HG03521 (cell line): ENCODE data around the gene DIP2C.
"Not testable (repeated sequence)": the region's sequence is repeated elsewhere in the genome, so short reads cannot be mapped to it uniquely, and the experiment has no call there.

Experiments used
- ATAC-seq: cut with Tn5 transposase; IDR thresholded peaks from one replicate; pipeline ENCODE4 v1.9.1; 2021; ENCODE audit warnings: mild to moderate bottlenecking, moderate library complexity; ENCODE audit not compliant: unreplicated experiment

DIP2C gene

DNA sequence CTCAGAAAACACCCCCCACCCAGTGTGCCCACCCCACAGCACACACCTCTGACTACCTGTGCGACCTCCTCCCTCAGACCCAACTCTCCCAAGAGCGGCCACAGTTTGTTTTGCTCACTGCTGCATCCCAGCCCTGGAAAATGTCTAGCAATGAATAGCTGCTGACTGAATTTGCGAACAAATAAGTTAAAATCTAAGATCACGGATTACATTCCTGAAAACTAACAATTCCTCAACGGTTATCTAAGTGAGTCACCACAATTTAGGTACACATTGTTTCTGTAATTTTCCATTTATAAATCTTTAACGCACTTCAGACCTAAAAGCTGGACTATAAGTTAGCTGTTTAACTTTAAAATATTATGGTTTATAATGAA lies 319.0 kb downstream of the DIP2C start:
- ATAC-seq: no peak

DNA sequence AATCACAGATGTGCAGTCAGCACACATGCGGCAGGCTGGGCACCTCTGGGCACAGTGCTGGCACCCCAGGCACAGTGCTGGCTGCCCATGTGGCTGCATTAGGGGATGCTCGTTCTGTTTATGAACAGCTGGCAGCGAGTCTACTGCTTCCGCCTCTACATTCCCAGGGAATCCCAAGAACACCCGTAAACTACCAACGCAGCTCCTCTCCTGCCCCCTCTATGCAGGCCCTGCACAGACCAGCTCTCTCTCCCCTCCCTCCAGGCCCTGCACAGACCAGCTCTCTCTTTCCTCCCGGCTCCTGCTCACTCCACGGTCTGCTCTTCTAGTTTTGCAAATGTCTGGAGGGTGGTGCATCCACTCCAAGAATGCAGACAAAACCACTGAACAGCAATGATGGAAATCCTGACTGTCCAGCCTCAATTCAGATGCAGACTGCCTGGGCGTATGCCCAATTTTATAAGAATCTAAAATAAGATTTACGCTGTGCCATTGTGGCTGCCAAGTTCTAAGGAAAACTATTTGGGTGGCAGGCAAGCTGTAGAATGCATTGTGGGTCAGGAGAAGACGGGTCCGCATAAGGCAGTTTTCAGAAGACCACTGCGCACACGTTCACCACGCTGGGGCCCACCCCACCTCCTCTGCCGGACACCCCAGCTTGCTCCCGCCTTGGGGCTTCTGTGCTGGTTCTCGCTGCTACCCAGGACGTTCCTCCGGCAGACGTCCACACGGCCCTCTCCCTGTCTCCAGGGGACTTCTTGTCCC lies 319.6 kb downstream of the DIP2C start:
- no peak for ATAC-seq

DNA sequence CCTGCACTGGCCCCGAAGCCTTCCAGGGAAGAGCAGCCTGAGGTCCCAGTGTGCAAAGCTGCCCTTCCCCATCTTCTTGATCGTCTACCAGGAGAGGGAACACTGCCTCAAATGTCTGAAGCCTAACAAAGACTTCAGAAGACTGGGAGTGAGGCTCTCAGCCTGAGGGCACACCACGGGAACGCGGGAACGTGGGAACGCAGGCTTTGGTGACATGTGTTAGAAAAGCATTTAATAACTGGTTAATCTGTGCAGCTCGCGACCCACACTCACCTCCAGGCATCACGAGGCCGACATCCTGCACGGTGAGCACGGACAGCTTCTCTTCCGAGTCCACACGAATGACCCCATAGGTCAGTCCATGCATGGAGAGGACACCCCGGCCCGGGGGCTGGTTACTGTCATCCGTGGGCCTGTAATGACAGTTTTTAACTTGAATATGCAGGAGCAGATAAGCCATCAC lies 320.2 kb downstream of the DIP2C start:
- no peak for ATAC-seq

- ATAC-seq: no peak
Measured at GRCh38 chr10:368579-369220, 320.8 kb downstream of the DIP2C start.

GRCh38 chr10:368107-368506 lies 321.4 kb downstream of the DIP2C start:
- not testable (repeated sequence) for ATAC-seq

- ATAC-seq: no peak
Measured at GRCh38 chr10:367636-368035, 321.8 kb downstream of the DIP2C start.

DNA sequence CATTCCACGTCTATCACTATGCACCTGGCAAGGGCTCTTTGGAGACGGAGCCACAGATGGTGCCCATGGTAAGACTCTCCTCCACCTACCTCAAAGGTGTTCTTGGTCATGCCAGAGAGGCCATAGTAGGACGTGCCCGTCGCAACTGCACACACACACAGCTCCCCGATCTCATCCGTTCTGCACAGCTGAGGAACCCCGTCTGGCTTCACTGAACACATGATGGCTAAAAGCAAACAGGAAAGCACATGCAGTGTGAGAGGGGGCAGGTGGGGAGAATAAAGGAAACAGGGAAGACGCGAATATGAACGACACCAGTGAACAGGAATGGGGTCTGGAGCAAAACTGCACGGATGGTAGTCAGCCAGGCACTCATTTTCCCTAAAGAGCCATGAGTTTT lies 323.3 kb downstream of the DIP2C start:
- no peak for ATAC-seq

- no peak for ATAC-seq
Measured at GRCh38 chr10:364267-364775, 325.1 kb downstream of the DIP2C start.

DNA sequence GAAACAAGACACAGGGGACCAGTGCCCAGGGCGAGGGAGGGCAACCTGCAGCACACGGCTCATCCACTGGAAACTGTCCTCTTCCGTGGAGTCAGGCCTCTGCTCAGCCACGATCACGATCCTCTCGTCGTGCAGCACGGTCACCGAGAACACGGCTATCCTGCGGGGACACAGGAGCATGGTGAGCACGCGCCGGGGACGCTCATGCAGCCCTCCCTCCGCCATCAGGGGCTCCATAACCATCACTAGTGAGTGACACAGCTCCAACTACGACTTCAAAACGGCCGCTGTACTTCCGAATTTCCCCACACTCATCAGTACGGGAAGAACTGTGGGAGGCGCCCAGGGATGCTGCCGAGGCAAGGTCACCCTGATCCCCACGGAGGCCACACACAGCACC lies 326.3 kb downstream of the DIP2C start:
- ATAC-seq: no peak

- ATAC-seq: no peak
Measured at GRCh38 chr10:361203-362081, 328.0 kb downstream of the DIP2C start.

DNA sequence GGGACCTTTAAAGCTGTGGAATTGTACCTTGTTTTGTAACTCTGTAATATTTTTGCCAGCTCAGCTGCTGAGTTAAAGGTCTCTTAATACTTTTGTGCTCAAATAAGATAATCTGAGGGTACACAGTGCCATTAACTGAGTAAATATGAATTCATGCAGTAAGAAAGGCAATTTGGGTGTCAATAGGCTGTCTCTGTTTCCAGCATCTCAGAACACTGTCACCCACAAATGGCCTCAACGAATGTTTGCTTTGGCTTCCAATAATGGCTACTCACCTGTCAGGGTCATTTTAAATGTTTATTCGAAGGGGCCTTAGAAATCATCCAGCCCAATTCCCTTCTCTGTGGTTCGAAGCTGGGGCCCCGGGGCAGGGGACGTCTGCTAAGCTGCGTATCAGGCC lies 328.8 kb downstream of the DIP2C start:
- ATAC-seq: no peak

DNA sequence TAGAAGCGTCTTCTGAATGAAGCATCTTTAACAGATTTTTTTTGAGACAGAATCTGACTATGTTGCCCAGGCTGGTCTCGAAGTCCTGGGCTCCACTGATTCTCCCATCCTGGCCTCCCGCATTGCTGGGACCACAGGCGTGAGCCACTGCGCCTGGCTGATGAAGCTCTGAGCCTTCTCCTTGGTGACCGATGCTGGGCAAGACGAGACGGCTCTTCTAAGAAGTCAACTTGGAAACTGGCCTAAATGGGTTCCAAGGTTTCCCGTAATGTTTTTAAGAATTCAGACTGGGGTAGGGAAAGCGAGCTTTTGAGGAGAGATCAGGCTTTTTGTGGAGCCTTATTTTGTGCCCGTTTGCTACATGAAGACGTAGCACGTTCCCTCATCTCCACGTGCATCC lies 329.7 kb downstream of the DIP2C start:
- ATAC-seq: no peak

DNA sequence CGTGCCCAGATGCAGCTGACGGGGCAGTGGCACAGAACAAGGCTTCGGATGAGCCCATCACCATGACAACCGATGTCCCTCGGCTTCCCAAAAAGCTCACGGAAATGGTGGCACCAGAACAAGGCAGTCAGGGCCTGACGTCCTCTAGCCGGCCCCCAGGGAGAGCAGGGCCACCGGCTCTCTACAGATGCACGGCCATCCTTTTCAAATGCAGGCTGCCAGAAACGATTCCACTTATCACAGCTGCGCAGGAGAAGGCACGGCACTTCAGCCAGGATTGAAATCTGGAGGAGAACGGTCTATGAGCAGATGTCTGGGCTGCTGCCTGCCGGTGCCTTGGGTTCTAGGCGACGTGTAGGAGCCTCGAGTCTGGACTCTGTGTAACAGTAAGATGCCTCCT lies 330.4 kb downstream of the DIP2C start:
- ATAC-seq: no peak

- no peak for ATAC-seq
Measured at GRCh38 chr10:357201-357950, 332.1 kb downstream of the DIP2C start.

DNA sequence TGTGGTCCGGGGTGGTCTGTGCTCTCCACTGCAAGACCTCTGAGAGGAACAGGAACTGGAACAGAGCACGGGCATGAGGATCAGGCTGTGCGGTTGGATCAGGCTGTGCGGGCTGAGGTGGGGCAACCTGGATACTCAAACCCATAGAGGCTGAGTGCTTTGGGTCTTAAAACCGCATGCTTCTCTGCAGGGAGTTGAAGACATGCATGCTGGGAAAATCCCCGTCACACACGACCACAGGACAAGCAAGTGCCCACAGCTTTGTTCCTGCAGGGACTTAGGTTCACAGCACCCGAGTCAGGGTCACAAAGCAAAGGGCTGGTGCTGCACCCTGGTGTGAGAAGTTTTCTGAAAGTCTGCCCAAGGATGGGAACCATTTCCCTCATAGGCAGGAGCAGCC lies 333.0 kb downstream of the DIP2C start:
- ATAC-seq: no peak

DNA sequence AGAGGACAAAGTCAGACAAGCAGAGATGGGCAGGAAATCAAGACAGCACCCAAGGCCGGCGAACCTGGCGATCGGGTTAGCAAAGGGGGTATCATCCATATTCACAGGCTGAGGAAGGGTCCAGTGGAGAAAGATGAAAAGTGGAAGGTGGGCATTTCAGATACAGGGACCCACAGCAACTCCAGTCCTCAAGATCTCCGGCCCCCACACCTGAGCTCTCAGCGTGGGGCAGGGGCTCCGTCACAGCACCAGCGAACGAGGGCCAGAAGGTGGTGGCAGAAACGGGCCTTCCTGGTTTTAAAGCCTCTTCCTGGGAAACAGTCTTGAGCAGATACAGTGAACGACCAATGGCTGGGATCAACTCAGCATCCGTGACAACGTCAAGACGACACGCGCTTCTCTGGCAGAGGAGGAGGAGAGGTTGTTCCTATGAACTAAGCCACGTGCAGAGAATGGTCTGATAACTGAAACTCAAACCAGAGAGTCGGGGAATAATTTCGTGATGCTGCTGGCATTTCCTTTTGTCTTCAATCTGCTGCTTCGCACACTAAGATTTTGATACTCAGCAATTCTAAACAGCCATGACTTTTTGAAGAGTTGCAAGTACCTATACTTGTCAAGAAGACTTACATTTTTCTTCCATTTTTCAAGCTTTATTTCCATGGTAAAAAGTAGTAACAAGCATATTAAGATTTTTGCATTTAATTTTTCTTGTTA lies 334.4 kb downstream of the DIP2C start:
- ATAC-seq: no peak

GRCh38 chr10:352476-353235 lies 336.8 kb downstream of the DIP2C start:
- no peak for ATAC-seq

- no peak for ATAC-seq
Measured at GRCh38 chr10:351770-352334, 337.6 kb downstream of the DIP2C start.

DNA sequence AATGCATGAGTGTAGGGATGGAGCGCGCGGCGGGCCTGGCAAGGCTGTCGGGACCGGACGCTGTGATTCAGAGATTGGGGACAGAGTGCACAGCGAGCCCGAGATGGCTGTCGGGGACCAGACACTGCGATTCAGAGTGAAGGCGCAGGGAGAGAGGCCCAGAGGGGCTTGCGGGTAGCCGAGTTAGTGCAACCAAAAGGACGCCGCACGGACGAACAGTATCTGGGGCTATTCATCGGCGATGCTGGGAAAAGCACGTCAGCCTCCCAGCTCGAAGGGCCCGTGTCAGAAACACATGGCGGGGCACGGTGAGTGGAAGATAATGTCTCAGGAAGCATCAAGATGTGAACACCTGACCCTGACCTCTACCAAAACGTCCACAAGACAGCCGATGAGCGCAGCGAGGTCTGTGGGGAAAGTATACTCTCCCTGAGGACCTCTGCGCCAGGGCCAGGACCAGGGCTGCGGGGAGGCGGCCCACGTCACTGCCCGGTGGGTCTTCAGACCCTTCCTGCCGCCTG lies 338.4 kb downstream of the DIP2C start:
- ATAC-seq: no peak
